ENCODE results near the gene RPS5. TPM values are rescaled to one million over a fixed set of nuclear protein-coding genes. Genes with fewer than 3 reads are reported as not detected.

The RPS5 gene
- total and polyA plus RNA-seq, 9 of the 15 experiments (the other 6 are each of a cell fraction or from before 2014, with no cell fraction given): 1,228 to 3,570 (median 2,484) TPM

DNA sequence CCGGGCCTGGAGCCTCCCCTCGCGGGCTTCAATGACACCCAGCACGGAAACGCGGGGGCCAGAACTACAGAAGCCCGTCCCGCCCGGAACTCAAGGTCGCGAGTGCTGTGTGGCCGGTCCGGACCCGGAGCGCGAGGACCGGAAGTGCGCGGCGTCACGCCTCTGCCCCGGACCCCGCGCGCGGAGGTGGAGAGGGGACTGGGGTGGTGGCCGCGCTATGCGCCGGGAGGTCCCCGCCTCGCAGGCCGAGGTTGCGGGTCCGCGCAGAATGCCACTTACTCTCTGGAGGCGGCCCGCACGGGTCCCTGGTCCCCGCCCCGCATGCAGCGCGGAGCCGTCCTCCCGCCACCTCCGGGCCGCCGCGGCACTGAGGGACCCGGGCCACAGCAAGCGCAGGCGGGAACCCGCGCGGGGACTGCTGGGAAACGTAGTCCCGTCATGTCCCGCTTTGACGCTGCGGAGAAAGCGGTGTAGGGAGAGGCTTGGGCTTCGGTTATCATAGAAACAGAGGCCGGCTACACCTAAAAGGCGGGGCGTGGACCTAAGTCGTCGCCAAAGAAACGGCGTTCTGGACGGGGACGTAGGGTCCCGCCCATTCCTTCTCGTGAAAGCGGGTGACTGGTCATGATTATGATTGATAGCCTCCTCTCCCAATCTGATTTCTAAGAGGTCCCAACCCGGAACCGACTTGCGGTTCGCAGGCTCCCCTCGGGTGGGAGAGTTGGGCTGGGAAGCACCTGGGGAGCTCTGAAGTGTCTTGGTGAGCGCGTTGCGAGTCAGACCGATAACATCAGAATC lies 6.2 kb upstream of the RPS5 start, which contains the start of gene ZNF837 (continued):
- TF ChIP-seq FOXM1 (IDR thresholded peaks at IDR 0.05; ENCODE audit: low read depth) (no peak), FOXM1 (CRISPR knock-in tag; IDR thresholded peaks at IDR 0.05; ENCODE audit: low read depth) (peak; percentile 95), SNIP1 (IDR thresholded peaks at IDR 0.05; ENCODE audit: low read depth) (no peak), ZNF121 (CRISPR knock-in tag; conservative IDR thresholded peaks at IDR 0.05) (no peak), SMAD3 (CRISPR knock-in tag; conservative IDR thresholded peaks at IDR 0.05) (no peak), NCOA4 (IDR thresholded peaks at IDR 0.05; ENCODE audit: partially characterized antibody) (no peak), ZNF263 (CRISPR knock-in tag; IDR thresholded peaks at IDR 0.05; ENCODE audit: borderline replicate concordance) (no peak; the same call in 1 of the 2 replicates), CAMTA2 (CRISPR knock-in tag; conservative IDR thresholded peaks at IDR 0.05) (no peak; the same call in 1 of the 2 replicates), HCFC1 (IDR thresholded peaks at IDR 0.05; ENCODE audit: low read depth, low read length) (peak; percentile 80)
- TF ChIP-seq, protein P1, sequence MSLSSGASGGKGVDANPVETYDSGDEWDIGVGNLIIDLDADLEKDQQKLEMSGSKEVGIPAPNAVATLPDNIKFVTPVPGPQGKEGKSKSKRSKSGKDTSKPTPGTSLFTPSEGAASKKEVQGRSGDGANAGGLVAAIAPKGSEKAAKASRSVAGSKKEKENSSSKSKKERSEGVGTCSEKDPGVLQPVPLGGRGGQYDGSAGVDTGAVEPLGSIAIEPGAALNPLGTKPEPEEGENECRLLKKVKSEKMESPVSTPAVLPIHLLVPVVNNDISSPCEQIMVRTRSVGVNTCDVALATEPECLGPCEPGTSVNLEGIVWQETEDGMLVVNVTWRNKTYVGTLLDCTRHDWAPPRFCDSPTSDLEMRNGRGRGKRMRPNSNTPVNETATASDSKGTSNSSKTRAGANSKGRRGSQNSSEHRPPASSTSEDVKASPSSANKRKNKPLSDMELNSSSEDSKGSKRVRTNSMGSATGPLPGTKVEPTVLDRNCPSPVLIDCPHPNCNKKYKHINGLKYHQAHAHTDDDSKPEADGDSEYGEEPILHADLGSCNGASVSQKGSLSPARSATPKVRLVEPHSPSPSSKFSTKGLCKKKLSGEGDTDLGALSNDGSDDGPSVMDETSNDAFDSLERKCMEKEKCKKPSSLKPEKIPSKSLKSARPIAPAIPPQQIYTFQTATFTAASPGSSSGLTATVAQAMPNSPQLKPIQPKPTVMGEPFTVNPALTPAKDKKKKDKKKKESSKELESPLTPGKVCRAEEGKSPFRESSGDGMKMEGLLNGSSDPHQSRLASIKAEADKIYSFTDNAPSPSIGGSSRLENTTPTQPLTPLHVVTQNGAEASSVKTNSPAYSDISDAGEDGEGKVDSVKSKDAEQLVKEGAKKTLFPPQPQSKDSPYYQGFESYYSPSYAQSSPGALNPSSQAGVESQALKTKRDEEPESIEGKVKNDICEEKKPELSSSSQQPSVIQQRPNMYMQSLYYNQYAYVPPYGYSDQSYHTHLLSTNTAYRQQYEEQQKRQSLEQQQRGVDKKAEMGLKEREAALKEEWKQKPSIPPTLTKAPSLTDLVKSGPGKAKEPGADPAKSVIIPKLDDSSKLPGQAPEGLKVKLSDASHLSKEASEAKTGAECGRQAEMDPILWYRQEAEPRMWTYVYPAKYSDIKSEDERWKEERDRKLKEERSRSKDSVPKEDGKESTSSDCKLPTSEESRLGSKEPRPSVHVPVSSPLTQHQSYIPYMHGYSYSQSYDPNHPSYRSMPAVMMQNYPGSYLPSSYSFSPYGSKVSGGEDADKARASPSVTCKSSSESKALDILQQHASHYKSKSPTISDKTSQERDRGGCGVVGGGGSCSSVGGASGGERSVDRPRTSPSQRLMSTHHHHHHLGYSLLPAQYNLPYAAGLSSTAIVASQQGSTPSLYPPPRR (CRISPR knock-in tag; IDR thresholded peaks at IDR 0.05; ENCODE audit: borderline replicate concordance): 0 out of 2 replicates have a peak, but pooled peaks have one; percentile 47
- TF ChIP-seq, protein P2, sequence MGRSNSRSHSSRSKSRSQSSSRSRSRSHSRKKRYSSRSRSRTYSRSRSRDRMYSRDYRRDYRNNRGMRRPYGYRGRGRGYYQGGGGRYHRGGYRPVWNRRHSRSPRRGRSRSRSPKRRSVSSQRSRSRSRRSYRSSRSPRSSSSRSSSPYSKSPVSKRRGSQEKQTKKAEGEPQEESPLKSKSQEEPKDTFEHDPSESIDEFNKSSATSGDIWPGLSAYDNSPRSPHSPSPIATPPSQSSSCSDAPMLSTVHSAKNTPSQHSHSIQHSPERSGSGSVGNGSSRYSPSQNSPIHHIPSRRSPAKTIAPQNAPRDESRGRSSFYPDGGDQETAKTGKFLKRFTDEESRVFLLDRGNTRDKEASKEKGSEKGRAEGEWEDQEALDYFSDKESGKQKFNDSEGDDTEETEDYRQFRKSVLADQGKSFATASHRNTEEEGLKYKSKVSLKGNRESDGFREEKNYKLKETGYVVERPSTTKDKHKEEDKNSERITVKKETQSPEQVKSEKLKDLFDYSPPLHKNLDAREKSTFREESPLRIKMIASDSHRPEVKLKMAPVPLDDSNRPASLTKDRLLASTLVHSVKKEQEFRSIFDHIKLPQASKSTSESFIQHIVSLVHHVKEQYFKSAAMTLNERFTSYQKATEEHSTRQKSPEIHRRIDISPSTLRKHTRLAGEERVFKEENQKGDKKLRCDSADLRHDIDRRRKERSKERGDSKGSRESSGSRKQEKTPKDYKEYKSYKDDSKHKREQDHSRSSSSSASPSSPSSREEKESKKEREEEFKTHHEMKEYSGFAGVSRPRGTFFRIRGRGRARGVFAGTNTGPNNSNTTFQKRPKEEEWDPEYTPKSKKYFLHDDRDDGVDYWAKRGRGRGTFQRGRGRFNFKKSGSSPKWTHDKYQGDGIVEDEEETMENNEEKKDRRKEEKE (IDR thresholded peaks at IDR 0.05; ENCODE audit: borderline replicate concordance in 1 of 2, control insufficient read depth in 1 of 2, low read depth in 2 of 2, low read length in 1 of 2): peak in 1 of 2 experiments; percentile 91; a peak in 1 of 4 replicates
- TF ChIP-seq, protein P3, sequence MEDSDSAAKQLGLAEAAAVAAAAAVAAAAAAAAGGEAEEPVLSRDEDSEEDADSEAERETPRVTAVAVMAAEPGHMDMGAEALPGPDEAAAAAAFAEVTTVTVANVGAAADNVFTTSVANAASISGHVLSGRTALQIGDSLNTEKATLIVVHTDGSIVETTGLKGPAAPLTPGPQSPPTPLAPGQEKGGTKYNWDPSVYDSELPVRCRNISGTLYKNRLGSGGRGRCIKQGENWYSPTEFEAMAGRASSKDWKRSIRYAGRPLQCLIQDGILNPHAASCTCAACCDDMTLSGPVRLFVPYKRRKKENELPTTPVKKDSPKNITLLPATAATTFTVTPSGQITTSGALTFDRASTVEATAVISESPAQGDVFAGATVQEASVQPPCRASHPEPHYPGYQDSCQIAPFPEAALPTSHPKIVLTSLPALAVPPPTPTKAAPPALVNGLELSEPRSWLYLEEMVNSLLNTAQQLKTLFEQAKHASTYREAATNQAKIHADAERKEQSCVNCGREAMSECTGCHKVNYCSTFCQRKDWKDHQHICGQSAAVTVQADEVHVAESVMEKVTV (CRISPR knock-in tag; IDR thresholded peaks at IDR 0.05): no peak
